ENCODE measurements around the gene HELZ2.
"Not testable (repeated sequence)": the region's sequence is repeated elsewhere in the genome, so short reads cannot be mapped to it uniquely, and the experiment has no call there.

Gene HELZ2

DNA sequence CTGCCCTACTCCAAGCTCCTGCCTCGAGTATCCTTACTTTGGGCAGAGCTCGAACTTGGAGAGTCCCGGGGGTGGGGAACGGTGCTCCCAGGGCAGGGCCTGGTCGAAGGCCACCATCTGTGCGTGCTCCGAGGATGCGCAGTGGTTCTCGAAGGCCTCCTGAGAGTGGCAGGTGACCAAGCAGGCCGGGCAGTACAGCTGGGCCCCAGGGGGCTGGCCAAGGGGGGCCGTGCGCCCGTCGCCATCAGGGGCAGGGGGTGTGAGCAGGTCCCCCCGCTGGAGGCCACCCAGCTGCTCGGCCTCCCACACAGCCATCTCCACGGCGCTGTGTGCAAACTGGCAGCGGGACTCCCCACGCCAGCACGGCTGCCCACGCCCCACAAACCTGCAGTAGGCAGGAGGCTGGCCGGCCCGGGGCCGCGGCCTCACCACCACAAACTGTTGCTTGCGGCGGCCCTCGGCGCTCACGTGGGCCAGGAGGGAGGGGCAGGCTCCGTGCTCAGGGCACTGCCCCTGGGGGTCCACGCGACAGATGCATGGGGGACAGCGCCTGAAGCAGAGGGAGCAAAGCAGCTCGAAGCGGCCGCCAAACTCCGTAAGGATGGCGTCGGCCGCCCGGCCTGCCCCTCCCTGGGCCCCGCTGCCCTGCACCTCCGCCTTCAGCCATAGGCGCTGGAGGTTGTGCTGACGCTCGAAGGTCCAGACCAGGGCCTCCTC lies 1.8 kb downstream of the HELZ2 start:
- TF ChIP-seq FOXM1 (IDR thresholded peaks at IDR 0.05; ENCODE audit: borderline replicate concordance) (no peak), CTBP1 (IDR thresholded peaks at IDR 0.05; ENCODE audit: borderline replicate concordance) (no peak), ZNF384 (IDR thresholded peaks at IDR 0.05) (no peak), NFRKB (IDR thresholded peaks at IDR 0.05) (no peak), ELF4 (IDR thresholded peaks at IDR 0.05) (no peak), L3MBTL2 (conservative IDR thresholded peaks at IDR 0.05) (no peak), TARDBP (IDR thresholded peaks at IDR 0.05) (no peak), HDGF (IDR thresholded peaks at IDR 0.05; ENCODE audit: borderline replicate concordance) (no peak), SP1 (IDR thresholded peaks at IDR 0.05) (no peak), BHLHE40 (IDR thresholded peaks at IDR 0.05; ENCODE audit: borderline replicate concordance) (no peak)
- TF ChIP-seq, protein P1, sequence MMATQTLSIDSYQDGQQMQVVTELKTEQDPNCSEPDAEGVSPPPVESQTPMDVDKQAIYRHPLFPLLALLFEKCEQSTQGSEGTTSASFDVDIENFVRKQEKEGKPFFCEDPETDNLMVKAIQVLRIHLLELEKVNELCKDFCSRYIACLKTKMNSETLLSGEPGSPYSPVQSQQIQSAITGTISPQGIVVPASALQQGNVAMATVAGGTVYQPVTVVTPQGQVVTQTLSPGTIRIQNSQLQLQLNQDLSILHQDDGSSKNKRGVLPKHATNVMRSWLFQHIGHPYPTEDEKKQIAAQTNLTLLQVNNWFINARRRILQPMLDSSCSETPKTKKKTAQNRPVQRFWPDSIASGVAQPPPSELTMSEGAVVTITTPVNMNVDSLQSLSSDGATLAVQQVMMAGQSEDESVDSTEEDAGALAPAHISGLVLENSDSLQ (IDR thresholded peaks at IDR 0.05): no peak
- ChIA-PET POLR2A (interaction anchor here (0.8 to 1.0 kb wide), 2 partner anchors 44 to 51 kb away, joined by 3 read pairs; no protein-coding TSS in a partner anchor), CTCF (no interaction called here)
- DNase-seq (ENCODE audit: extremely low spot score): no peak

DNA sequence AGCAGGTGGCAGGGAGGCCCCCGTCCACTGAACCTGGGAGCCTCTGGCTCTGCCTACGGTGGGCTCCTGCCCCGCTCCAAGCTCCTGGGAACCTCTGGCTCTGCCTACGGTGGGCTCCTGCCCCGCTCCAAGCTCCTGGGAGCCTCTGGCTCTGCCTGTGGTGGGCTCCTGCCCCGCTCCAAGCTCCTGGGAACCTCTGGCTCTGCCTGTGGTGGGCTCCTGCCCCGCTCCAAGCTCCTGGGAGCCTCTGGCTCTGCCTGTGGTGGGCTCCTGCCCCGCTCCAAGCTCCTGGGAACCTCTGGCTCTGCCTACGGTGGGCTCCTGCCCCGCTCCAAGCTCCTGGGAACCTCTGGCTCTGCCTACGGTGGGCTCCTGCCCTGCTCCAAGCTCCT lies 3.0 kb downstream of the HELZ2 start:
- POLR2A ChIA-PET; DNase-seq (ENCODE audit: extremely low spot score); CTCF ChIA-PET: not testable (repeated sequence)

DNA sequence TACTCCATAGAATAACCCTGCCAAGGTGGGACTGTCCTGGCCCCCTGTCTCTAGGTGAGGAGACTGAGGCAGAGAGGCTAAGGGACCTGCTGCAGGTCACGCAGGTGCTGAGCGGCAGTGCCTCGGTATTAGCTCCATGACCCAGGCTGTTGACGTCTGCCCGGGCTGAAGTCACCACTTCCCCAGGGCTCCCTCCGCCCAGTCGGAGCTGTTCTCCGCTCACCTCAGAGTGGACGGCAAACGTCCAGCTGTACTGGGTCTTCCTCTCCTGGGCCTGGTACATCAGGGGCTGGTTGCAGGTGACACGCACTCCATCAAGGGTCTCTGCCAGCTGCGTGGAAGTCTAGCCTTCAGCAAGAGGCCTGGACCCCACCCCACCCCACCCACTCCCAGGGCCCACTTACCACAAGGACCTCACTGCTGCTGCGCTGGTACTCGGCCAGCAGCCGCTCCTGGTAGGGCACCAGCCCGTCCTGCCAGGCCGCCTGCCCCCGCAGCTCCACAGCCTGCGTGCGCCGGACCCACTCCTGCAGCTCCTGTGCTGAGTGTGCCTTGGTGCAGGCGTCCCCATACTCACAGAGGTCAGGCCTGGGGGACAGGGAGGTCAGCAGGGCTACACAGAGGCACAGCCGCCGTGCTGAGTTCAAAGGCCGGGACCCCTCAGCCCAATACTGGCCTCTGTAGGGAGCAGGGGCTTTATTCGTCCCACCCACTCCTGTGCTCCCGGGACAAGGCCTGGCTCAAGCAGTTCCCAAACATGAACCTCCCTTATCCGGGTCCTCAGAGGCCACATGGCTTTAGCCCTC lies 3.6 kb downstream of the HELZ2 start:
- no peak for TF ChIP-seq ARNT (IDR thresholded peaks at IDR 0.05)
- no peak for TF ChIP-seq ELF4 (IDR thresholded peaks at IDR 0.05)
- TF ChIP-seq FOXM1 (IDR thresholded peaks at IDR 0.05; ENCODE audit: borderline replicate concordance): no peak
- no peak for TF ChIP-seq FOXK2 (IDR thresholded peaks at IDR 0.05)
- no peak for TF ChIP-seq NFRKB (IDR thresholded peaks at IDR 0.05)
- no peak for TF ChIP-seq SUZ12 (IDR thresholded peaks at IDR 0.05)
- TF ChIP-seq FOXA1 (IDR thresholded peaks at IDR 0.05): no peak
- no peak for TF ChIP-seq ZNF384 (IDR thresholded peaks at IDR 0.05)
- TF ChIP-seq L3MBTL2 (conservative IDR thresholded peaks at IDR 0.05): no peak
- TF ChIP-seq TARDBP (IDR thresholded peaks at IDR 0.05): no peak
- no peak for TF ChIP-seq CTBP1 (IDR thresholded peaks at IDR 0.05; ENCODE audit: borderline replicate concordance)
- no peak for TF ChIP-seq LEF1 (IDR thresholded peaks at IDR 0.05; ENCODE audit: borderline replicate concordance)
- no peak for TF ChIP-seq BHLHE40 (IDR thresholded peaks at IDR 0.05; ENCODE audit: borderline replicate concordance)
- TF ChIP-seq, protein P1 (IDR thresholded peaks at IDR 0.05): no peak
- TF ChIP-seq HDGF (IDR thresholded peaks at IDR 0.05; ENCODE audit: borderline replicate concordance): no peak
- no peak for DNase-seq (ENCODE audit: extremely low spot score)
- POLR2A ChIA-PET: no interaction called here
- CTCF ChIA-PET: no interaction called here

DNA sequence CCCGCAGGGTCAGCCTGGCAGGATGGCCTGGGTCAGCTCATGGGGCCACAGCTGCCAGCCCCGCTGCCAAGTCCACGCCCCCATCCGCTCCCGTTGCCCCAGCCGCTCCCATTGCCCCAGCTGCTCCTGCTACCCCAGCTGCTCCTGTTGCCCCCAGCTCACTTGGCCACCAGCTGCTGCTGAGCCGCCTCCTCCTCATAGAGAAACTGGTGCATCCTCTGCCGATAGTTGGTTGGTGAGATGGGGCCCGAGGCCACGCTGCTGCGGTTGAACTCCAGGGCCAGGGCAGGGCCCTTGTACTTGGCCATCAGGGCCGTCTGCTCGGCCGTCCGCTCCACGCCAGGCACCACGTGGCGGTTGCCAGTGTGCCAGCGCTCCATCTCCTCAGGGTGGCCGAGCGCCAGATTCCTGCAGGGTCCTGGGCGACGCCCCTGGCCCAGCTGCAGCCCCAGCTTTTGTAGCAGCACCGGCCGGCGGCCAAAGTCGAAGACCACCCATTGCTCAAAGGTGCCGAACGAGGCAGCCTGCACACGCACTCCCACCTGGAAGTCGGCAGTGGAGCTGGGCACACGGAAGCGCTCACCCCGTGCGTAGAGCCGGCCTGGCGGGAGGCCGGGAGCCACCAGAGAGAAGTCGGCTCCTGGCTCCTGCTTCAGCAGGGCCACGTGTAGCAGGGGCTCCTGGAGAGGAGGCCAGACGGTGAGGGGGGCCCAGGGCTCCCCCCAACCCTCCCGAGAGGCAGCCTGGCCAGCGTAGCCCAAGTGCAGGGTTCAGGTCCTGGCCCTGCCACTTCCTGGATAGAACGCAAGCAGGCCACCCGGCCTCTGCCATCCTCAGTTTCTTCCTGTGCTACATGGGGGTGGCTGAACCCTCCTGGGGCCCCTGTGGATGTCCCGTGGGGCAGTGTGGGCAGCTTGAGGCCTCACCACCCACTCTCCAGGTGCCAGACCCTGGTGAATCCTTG lies 4.8 kb downstream of the HELZ2 start:
- CTCF ChIA-PET: no interaction called here
- TF ChIP-seq CTBP1 (IDR thresholded peaks at IDR 0.05; ENCODE audit: borderline replicate concordance): no peak
- TF ChIP-seq BHLHE40 (IDR thresholded peaks at IDR 0.05; ENCODE audit: borderline replicate concordance): no peak
- TF ChIP-seq ZNF384 (IDR thresholded peaks at IDR 0.05): no peak
- TF ChIP-seq FOXA1 (IDR thresholded peaks at IDR 0.05): no peak
- TF ChIP-seq, protein P1 (IDR thresholded peaks at IDR 0.05): no peak
- no peak for TF ChIP-seq NFRKB (IDR thresholded peaks at IDR 0.05)
- no peak for TF ChIP-seq FOXK2 (IDR thresholded peaks at IDR 0.05)
- TF ChIP-seq ARNT (IDR thresholded peaks at IDR 0.05): no peak
- no peak for TF ChIP-seq ELF4 (IDR thresholded peaks at IDR 0.05)
- TF ChIP-seq TARDBP (IDR thresholded peaks at IDR 0.05): no peak
- no peak for TF ChIP-seq LEF1 (IDR thresholded peaks at IDR 0.05; ENCODE audit: borderline replicate concordance)
- TF ChIP-seq SP1 (IDR thresholded peaks at IDR 0.05): no peak
- no peak for TF ChIP-seq FOXM1 (IDR thresholded peaks at IDR 0.05; ENCODE audit: borderline replicate concordance)
- TF ChIP-seq SUZ12 (IDR thresholded peaks at IDR 0.05): no peak
- no peak for TF ChIP-seq L3MBTL2 (conservative IDR thresholded peaks at IDR 0.05)
- no peak for TF ChIP-seq HDGF (IDR thresholded peaks at IDR 0.05; ENCODE audit: borderline replicate concordance)
- POLR2A ChIA-PET: no interaction called here
- DNase-seq (ENCODE audit: extremely low spot score): no peak

DNA sequence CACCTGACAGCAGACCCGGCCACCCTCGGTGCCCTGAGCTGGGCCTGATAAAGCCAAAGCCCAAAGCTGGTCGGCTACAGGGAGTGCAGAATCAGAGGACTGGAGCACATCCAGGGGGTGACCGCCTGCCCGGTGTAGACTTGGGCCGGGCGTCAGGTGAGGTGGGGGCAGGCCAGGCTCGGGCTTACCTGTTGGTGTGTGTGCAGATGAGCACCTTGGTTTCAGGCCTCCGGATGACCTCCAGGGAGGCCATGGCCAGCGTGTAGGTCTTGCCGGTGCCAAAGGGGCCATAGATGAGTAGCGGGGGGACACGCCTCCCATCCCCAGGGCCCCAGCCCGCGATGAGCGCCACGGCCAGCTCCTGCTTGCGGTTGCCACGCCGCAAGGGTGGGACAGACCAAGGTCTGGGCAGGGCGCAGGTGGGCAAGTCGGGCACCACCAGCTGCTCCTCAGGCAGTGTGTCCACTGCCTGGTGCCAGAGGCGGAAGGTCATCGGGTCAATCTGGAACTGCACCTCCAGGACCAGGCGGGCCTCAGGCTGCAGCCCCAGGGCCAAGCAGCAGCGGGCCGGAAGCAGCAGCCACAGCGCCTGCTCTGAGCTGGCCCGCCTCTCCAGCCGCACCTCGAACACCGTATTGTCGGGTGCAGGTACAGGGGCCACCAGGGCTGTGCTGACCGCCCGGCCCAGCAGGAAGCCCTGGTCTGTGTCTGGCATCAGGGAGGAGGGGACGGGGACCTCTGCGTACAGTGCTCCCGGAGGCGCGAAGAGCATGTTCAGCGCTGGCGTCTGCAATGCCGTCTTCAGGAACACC lies 5.7 kb downstream of the HELZ2 start:
- no peak for DNase-seq (ENCODE audit: extremely low spot score)
- CTCF ChIA-PET: no interaction called here
- no peak for TF ChIP-seq LEF1 (IDR thresholded peaks at IDR 0.05; ENCODE audit: borderline replicate concordance)
- TF ChIP-seq SUZ12 (IDR thresholded peaks at IDR 0.05): no peak
- no peak for TF ChIP-seq L3MBTL2 (conservative IDR thresholded peaks at IDR 0.05)
- no peak for TF ChIP-seq BHLHE40 (IDR thresholded peaks at IDR 0.05; ENCODE audit: borderline replicate concordance)
- TF ChIP-seq ARNT (IDR thresholded peaks at IDR 0.05): no peak
- TF ChIP-seq HDGF (IDR thresholded peaks at IDR 0.05; ENCODE audit: borderline replicate concordance): no peak
- no peak for TF ChIP-seq FOXK2 (IDR thresholded peaks at IDR 0.05)
- TF ChIP-seq ELF4 (IDR thresholded peaks at IDR 0.05): no peak
- TF ChIP-seq ZNF384 (IDR thresholded peaks at IDR 0.05): no peak
- POLR2A ChIA-PET: no interaction called here
